Uterus (tissue), 2 donors: ENCODE results near the gene DQX1.

Experiments
- CTCF ChIP-seq, 4 experiments: fragments of 200-600 bp in 2 of 4; fragments of 450-650 bp in 2 of 4; sonication (generic) in 2 of 4; IDR thresholded peaks; one replicate each; pipeline ENCODE4 v1.5.1; 2016 to 2019; ENCODE audit warnings: antibody characterized with exemption in 4 of 4, mild to moderate bottlenecking in 2 of 4, moderate library complexity in 1 of 4
- POLR2A ChIP-seq, 2 donors: fragments of 450-650 bp; IDR thresholded peaks; one replicate each; pipeline ENCODE4 v1.6.1; 2016; ENCODE audit warnings: antibody characterized with exemption in 2 of 2, mild to moderate bottlenecking in 1 of 2, moderate library complexity in 1 of 2

- TF ChIP-seq CTCF (IDR thresholded peaks at IDR 0.05), result no peak
- TF ChIP-seq POLR2A (IDR thresholded peaks at IDR 0.05), result no peak
These were observed 28.1 kb downstream of the DQX1 start for GRCh38 chr2:74497777-74498499.
